OCI-LY7 (cell line): ENCODE data around the gene TSSK3. TPM values are rescaled to one million over a fixed set of nuclear protein-coding genes. Genes with fewer than 3 reads are reported as not detected.

Experiments used
- BruUV-seq: library from RNA; stranded (reverse); fragments of 400-500 nt; replicated peaks from 2 replicates; lab custom pipeline; 2021; lab: Mats Ljungman, UMichigan
- CTCF ChIA-PET: fragments of 300-600 bp; sonication (Branson Sonifier 250); formaldehyde crosslinking; loops from one replicate; lab custom pipeline; 2022; ENCODE audit warnings: antibody characterized with exemption; ENCODE audit not compliant: unreplicated experiment; lab: Charles Lee
- POLR2A ChIA-PET: fragments of 300-600 bp; sonication (Branson Sonifier 250); formaldehyde crosslinking; loops from one replicate; lab custom pipeline; 2022; ENCODE audit warnings: antibody characterized with exemption; lab: Charles Lee
- DNase-seq: peaks from one replicate; pipeline ENCODE4 v3.0.0-alpha.2; 2015; ENCODE audit warnings: low spot score
- H2AFZ ChIP-seq: fragments of 200-600 bp; sonication (generic), shearing (Covaris generic); 2 replicates; pipeline ENCODE4 v1.6.1; 2014; ENCODE audit warnings: mild to moderate bottlenecking, antibody characterized with exemption, low read length, moderate library complexity
- H3K27ac ChIP-seq: fragments of 200-600 bp; sonication (generic); 2 replicates; pipeline ENCODE4 v1.5.1; 2014; ENCODE audit warnings: mixed run types, low read depth, mild to moderate bottlenecking, moderate library complexity, low read length, inconsistent platforms; ENCODE audit not compliant: poor library complexity, severe bottlenecking
- H3K36me3 ChIP-seq: fragments of 200-600 bp; sonication (generic); 2 replicates; pipeline ENCODE4 v1.6.1; 2014; ENCODE audit warnings: mild to moderate bottlenecking, antibody characterized with exemption, low read length, moderate library complexity, mixed read lengths; ENCODE audit not compliant: insufficient read depth
- H3K4me1 ChIP-seq: fragments of 200-600 bp; sonication (generic); 2 replicates; pipeline ENCODE4 v1.5.1; 2014; ENCODE audit warnings: mild to moderate bottlenecking, low read length; ENCODE audit not compliant: insufficient read depth, poor library complexity, severe bottlenecking
- H3K4me2 ChIP-seq: fragments of 200-600 bp; sonication (generic); 2 replicates; pipeline ENCODE4 v1.6.1; 2014; ENCODE audit warnings: mild to moderate bottlenecking, low read length
- H3K4me3 ChIP-seq: fragments of 200-600 bp; sonication (generic); 2 replicates; pipeline ENCODE4 v1.5.1; 2014; ENCODE audit warnings: mild to moderate bottlenecking, low read depth, low read length; ENCODE audit not compliant: poor library complexity, severe bottlenecking
- H3K79me2 ChIP-seq: fragments of 200-600 bp; sonication (generic); 2 replicates; pipeline ENCODE4 v1.6.1; 2016; ENCODE audit warnings: low read depth, mild to moderate bottlenecking, low read length, moderate library complexity, mixed read lengths; ENCODE audit not compliant: insufficient read depth
- H3K9me2 ChIP-seq: fragments of 200-600 bp; sonication (generic); 2 replicates; pipeline ENCODE4 v1.6.1; 2016; ENCODE audit warnings: mild to moderate bottlenecking, low read length, mixed read lengths; ENCODE audit not compliant: insufficient read depth
- H3K9me3 ChIP-seq: fragments of 200-600 bp; sonication (generic); 2 replicates; pipeline ENCODE4 v1.6.1; 2014; ENCODE audit warnings: mild to moderate bottlenecking, mixed run types, low read length, mixed read lengths
- H4K20me1 ChIP-seq: fragments of 200-600 bp; sonication (generic); 2 replicates; pipeline ENCODE4 v1.6.1; 2014; ENCODE audit warnings: mild to moderate bottlenecking, antibody characterized with exemption, low read length, moderate library complexity, mixed read lengths; ENCODE audit not compliant: insufficient read depth
- CTCF ChIP-seq: fragments of 200-600 bp; sonication (generic); conservative IDR thresholded peaks from 2 replicates; pipeline ENCODE4 v1.5.1; 2014; ENCODE audit warnings: mild to moderate bottlenecking, antibody characterized with exemption, low read length, moderate library complexity, mixed read lengths
- EZH2phosphoT487 ChIP-seq: fragments of 200-600 bp; sonication (generic); IDR thresholded peaks from 2 replicates; pipeline ENCODE4 v1.6.1; 2018; ENCODE audit warnings: low read depth, borderline replicate concordance, mild to moderate bottlenecking, mixed run types, antibody characterized with exemption, low read length, moderate library complexity, mixed read lengths
- intact Hi-C: fragments of 100-400 bp; cut with micrococcal nuclease; formaldehyde crosslinking; loops from one replicate; pipeline ENCODE4 v1.10.0; 2022; ENCODE audit not compliant: unreplicated experiment
- total RNA-seq, 2 experiments: library from RNA; depleted of rRNA in 1 of 2; stranded (reverse); fragments of >200 nt in 1 of 2; shearing (Covaris generic) in 1 of 2; gene quantifications; 2 replicates each; pipeline ENCODE4 v1.2.3, GENCODE V29; 2014 to 2022

The TSSK3 gene
- total RNA-seq, 2 experiments from 2014 or later = 2.0 to 7.8 TPM

GRCh38 chr1:32398401-32398800, 36.1 kb downstream of the TSSK3 start:
- POLR2A ChIA-PET = interaction anchor here (1.5 kb wide), 1 partner anchor 12 kb away, joined by 4 read pairs; no protein-coding TSS in a partner anchor
- no peak overlapping the region for H3K27ac ChIP-seq
- intact Hi-C loops = no loop called here

DNA sequence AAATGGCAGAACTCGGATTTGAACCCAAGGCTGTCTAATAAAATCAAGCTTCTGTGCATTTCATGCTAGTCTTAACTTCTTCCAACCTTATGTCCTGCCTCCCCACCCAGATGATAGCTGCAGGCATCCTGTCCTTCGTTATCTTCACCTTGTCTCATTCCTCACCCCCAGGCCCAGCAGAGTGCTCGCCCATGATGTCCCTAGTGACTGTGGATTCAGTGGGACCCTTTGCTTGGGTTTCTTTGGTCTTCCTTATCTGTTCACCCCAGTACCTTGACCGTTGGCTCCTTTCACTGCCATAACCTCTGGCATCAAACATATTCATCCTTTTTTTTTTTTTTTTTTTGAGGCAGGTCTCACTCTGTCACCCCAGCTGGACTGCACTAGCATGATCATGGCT, 37.5 kb downstream of the TSSK3 start:
- BruUV-seq = no TSS peak
- ChIA-PET CTCF (no interaction called here), POLR2A (interaction anchor here (0.6 to 1.5 kb wide), 2 partner anchors 11 to 114 kb away, joined by 4 to 6 read pairs; no protein-coding TSS in a partner anchor)
- H3K4me3 ChIP-seq = no peak overlapping the region
- TF ChIP-seq EZH2phosphoT487 (no peak), CTCF (no peak)
- no peaks in the 10 kb centered on the region for H3K36me3 ChIP-seq
- H3K9me3 ChIP-seq = no peaks in the 10 kb centered on the region
- intact Hi-C loops = no loop called here
- H4K20me1 ChIP-seq = no peaks in the 10 kb centered on the region
- H3K4me2 ChIP-seq = no peak overlapping the region
- H3K79me2 ChIP-seq = no peaks in the 10 kb centered on the region
- H3K27ac ChIP-seq = no peak overlapping the region
- H2AFZ ChIP-seq = no peak overlapping the region
- DNase-seq = no peak
- H3K4me1 ChIP-seq = peaks cover 4% of the 10 kb centered on the region
- no peaks in the 10 kb centered on the region for H3K9me2 ChIP-seq

More at GRCh38 chr1:32398401-32398800, 36.1 kb downstream of the TSSK3 start:
- no peak overlapping the region for H3K4me2 ChIP-seq
- no peak overlapping the region for H2AFZ ChIP-seq
- no peak for DNase-seq
- CTCF ChIA-PET = no interaction called here
- H3K4me3 ChIP-seq = no peak overlapping the region
- H3K9me2 ChIP-seq = no peaks in the 10 kb centered on the region
- TF ChIP-seq CTCF = no peak
- no peak for TF ChIP-seq EZH2phosphoT487
- BruUV-seq = no TSS peak
- peaks cover 7% of the 10 kb centered on the region for H3K4me1 ChIP-seq
- H3K9me3 ChIP-seq = no peaks in the 10 kb centered on the region
- no peaks in the 10 kb centered on the region for H4K20me1 ChIP-seq
- no peaks in the 10 kb centered on the region for H3K36me3 ChIP-seq
- peaks cover 4% of the 10 kb centered on the region; the same call in 1 of the 2 replicates for H3K79me2 ChIP-seq

GRCh38 chr1:32400876-32401631, 38.7 kb downstream of the TSSK3 start:
- DNase-seq = peak; percentile 62
- H2AFZ ChIP-seq = no peak overlapping the region

More at GRCh38 chr1:32400876-32401631, 38.7 kb downstream of the TSSK3 start:
- intact Hi-C loops = no loop called here
- CTCF ChIA-PET = no interaction called here
- Histone ChIP-seq H3K79me2 (no peaks in the 10 kb centered on the region), H3K9me2 (no peaks in the 10 kb centered on the region), H3K4me2 (no peak overlapping the region), H3K27ac (no peak overlapping the region), H4K20me1 (no peaks in the 10 kb centered on the region), H3K9me3 (no peaks in the 10 kb centered on the region), H3K4me1 (no peaks in the 10 kb centered on the region), H3K4me3 (no peak overlapping the region), H3K36me3 (no peaks in the 10 kb centered on the region)
- POLR2A ChIA-PET = interaction anchor here (1.8 kb wide), 1 partner anchor 13 kb away, joined by 8 read pairs; no protein-coding TSS in a partner anchor
- no TSS peak for BruUV-seq
- TF ChIP-seq CTCF = peak; percentile 93
- no peak for TF ChIP-seq EZH2phosphoT487
